ENCODE results near the gene DGKZ.

GRCh38 chr11:46336563-46337180, 10.6 kb upstream of the DGKZ start:
- no peak for TF ChIP-seq POLR2A (IDR thresholded peaks at IDR 0.05)
- TF ChIP-seq CTCF (IDR thresholded peaks at IDR 0.05): no peak

Data from Peyer's patch (tissue), 4 donors.